MG63 (cell line): ENCODE measurements around the gene UBE2R2. TPM values are rescaled to one million over a fixed set of nuclear protein-coding genes. Genes with fewer than 3 reads are reported as not detected.
A peak's percentile ranks its signal among the peaks of the same experiment; 100 is the strongest.
"Not testable (repeated sequence)": the region's sequence is repeated elsewhere in the genome, so short reads cannot be mapped to it uniquely, and the experiment has no call there.

ENCODE experiments used
- DNase-seq: peaks from one replicate; pipeline ENCODE4 v3.0.0-alpha.2; 2020
- H3K27me3 ChIP-seq: fragments of 250-450 bp; sonication (Bioruptor Pico); 2 replicates; pipeline ENCODE4 v1.5.1; 2020; ENCODE audit warnings: mild to moderate bottlenecking, moderate library complexity
- H3K36me3 ChIP-seq: fragments of 250-450 bp; sonication (Bioruptor Pico); 2 replicates; pipeline ENCODE4 v1.5.1; 2020; ENCODE audit warnings: mild to moderate bottlenecking, moderate library complexity
- H3K4me3 ChIP-seq: fragments of 250-450 bp; sonication (Bioruptor Pico); 2 replicates; pipeline ENCODE4 v1.5.1; 2020; ENCODE audit warnings: mild to moderate bottlenecking, moderate library complexity
- H3K9me3 ChIP-seq: fragments of 250-450 bp; sonication (Bioruptor Pico); 2 replicates; pipeline ENCODE4 v1.5.1; 2020; ENCODE audit warnings: mild to moderate bottlenecking, moderate library complexity
- total RNA-seq: library from RNA; depleted of rRNA; stranded (reverse); fragments of >200 nt; shearing (Covaris generic); gene quantifications from 2 replicates; pipeline ENCODE4 v1.2.3, GENCODE V29; 2014; ENCODE audit warnings: low replicate concordance

Gene UBE2R2
- total RNA-seq, 1 experiment from 2014 or later: 15.1 TPM

GRCh38 chr9:33858423-33858822 is 41.5 kb downstream of the UBE2R2 start:
- no peak for DNase-seq
- H3K4me3 ChIP-seq: no peak overlapping the region
- no peaks in the 10 kb centered on the region for H3K27me3 ChIP-seq
- H3K9me3 ChIP-seq: no peaks in the 10 kb centered on the region
- H3K36me3 ChIP-seq: no peaks in the 10 kb centered on the region

GRCh38 chr9:33860200-33860871 is 43.4 kb downstream of the UBE2R2 start:
- no peak for DNase-seq
- Histone ChIP-seq H3K4me3 (no peak overlapping the region), H3K9me3 (no peaks in the 10 kb centered on the region), H3K27me3 (no peaks in the 10 kb centered on the region), H3K36me3 (no peaks in the 10 kb centered on the region; the same call in 1 of the 2 replicates)

- no peak overlapping the region for H3K4me3 ChIP-seq
- H3K9me3 ChIP-seq: no peaks in the 10 kb centered on the region
- H3K27me3 ChIP-seq: no peaks in the 10 kb centered on the region
- DNase-seq: no peak
- no peaks in the 10 kb centered on the region; the same call in 1 of the 2 replicates for H3K36me3 ChIP-seq
Measured at GRCh38 chr9:33861917-33862453, 45.0 kb downstream of the UBE2R2 start.

GRCh38 chr9:33863027-33863426 is 46.1 kb downstream of the UBE2R2 start:
- H3K27me3 ChIP-seq, H3K36me3 ChIP-seq, DNase-seq, H3K9me3 ChIP-seq, H3K4me3 ChIP-seq: not testable (repeated sequence)

GRCh38 chr9:33867747-33868439 is 50.9 kb downstream of the UBE2R2 start:
- Histone ChIP-seq H3K9me3 (no peaks in the 10 kb centered on the region), H3K4me3 (no peak overlapping the region), H3K27me3 (no peaks in the 10 kb centered on the region), H3K36me3 (no peaks in the 10 kb centered on the region; the same call in 1 of the 2 replicates)
- DNase-seq: no peak

- no peak for DNase-seq
Measured at GRCh38 chr9:33868440-33868973, 51.5 kb downstream of the UBE2R2 start.

GRCh38 chr9:33869243-33869642 is 52.3 kb downstream of the UBE2R2 start:
- H3K9me3 ChIP-seq, H3K27me3 ChIP-seq, H3K36me3 ChIP-seq, DNase-seq, H3K4me3 ChIP-seq: not testable (repeated sequence)

More at GRCh38 chr9:33868440-33868973, 51.5 kb downstream of the UBE2R2 start:
- H3K4me3 ChIP-seq: no peak overlapping the region
- H3K36me3 ChIP-seq: no peaks in the 10 kb centered on the region; the same call in 1 of the 2 replicates
- no peaks in the 10 kb centered on the region for H3K27me3 ChIP-seq
- H3K9me3 ChIP-seq: no peaks in the 10 kb centered on the region

GRCh38 chr9:33877727-33878489 is 60.9 kb downstream of the UBE2R2 start:
- DNase-seq: no peak
- no peak overlapping the region for H3K4me3 ChIP-seq
- no peaks in the 10 kb centered on the region for H3K36me3 ChIP-seq
- H3K27me3 ChIP-seq: no peaks in the 10 kb centered on the region
- H3K9me3 ChIP-seq: no peaks in the 10 kb centered on the region

GRCh38 chr9:33878691-33879366 is 61.9 kb downstream of the UBE2R2 start:
- H3K36me3 ChIP-seq: no peaks in the 10 kb centered on the region
- no peak overlapping the region for H3K4me3 ChIP-seq
- H3K27me3 ChIP-seq: no peaks in the 10 kb centered on the region
- DNase-seq: no peak
- no peaks in the 10 kb centered on the region for H3K9me3 ChIP-seq

GRCh38 chr9:33880211-33881089 is 63.5 kb downstream of the UBE2R2 start:
- no peak for DNase-seq
- no peaks in the 10 kb centered on the region for H3K36me3 ChIP-seq

GRCh38 chr9:33881635-33882034 is 64.7 kb downstream of the UBE2R2 start:
- DNase-seq: no peak
- H3K4me3 ChIP-seq: no peak overlapping the region
- no peaks in the 10 kb centered on the region for H3K27me3 ChIP-seq
- H3K36me3 ChIP-seq: no peaks in the 10 kb centered on the region
- no peaks in the 10 kb centered on the region for H3K9me3 ChIP-seq

More at GRCh38 chr9:33880211-33881089, 63.5 kb downstream of the UBE2R2 start:
- no peaks in the 10 kb centered on the region for H3K9me3 ChIP-seq
- no peaks in the 10 kb centered on the region for H3K27me3 ChIP-seq
- H3K4me3 ChIP-seq: no peak overlapping the region

- no peaks in the 10 kb centered on the region for H3K27me3 ChIP-seq
- H3K9me3 ChIP-seq: no peaks in the 10 kb centered on the region
- peak; percentile 11 for DNase-seq
- peaks cover 4% of the 10 kb centered on the region for H3K36me3 ChIP-seq
- no peak overlapping the region for H3K4me3 ChIP-seq
Measured at GRCh38 chr9:33884856-33885701, 68.1 kb downstream of the UBE2R2 start.

GRCh38 chr9:33885948-33886347 is 69.0 kb downstream of the UBE2R2 start:
- H3K4me3 ChIP-seq: no peak overlapping the region
- no peak for DNase-seq
- no peaks in the 10 kb centered on the region for H3K9me3 ChIP-seq
- peaks cover 4% of the 10 kb centered on the region for H3K36me3 ChIP-seq
- no peaks in the 10 kb centered on the region for H3K27me3 ChIP-seq

- H3K9me3 ChIP-seq: no peaks in the 10 kb centered on the region
- no peaks in the 10 kb centered on the region for H3K27me3 ChIP-seq
- H3K4me3 ChIP-seq: no peak overlapping the region
- H3K36me3 ChIP-seq: peaks cover 4% of the 10 kb centered on the region
- no peak for DNase-seq
Measured at GRCh38 chr9:33893861-33894260, 76.9 kb downstream of the UBE2R2 start.

- Histone ChIP-seq H3K27me3 (no peaks in the 10 kb centered on the region), H3K9me3 (no peaks in the 10 kb centered on the region), H3K4me3 (no peak overlapping the region), H3K36me3 (peaks cover 4% of the 10 kb centered on the region)
- DNase-seq: no peak
Measured at GRCh38 chr9:33894316-33894715, 77.4 kb downstream of the UBE2R2 start.
